H1 (cell line): Measurements from ENCODE around the gene CLDN15. TPM values are rescaled to one million over a fixed set of nuclear protein-coding genes. Genes with fewer than 3 reads are reported as not detected.

Experiments
- CTCF ChIA-PET: fragments of 300-600 bp; sonication (Branson Sonifier 250); formaldehyde crosslinking; loops from one replicate; lab custom pipeline; 2021; ENCODE audit not compliant: partially characterized antibody; lab: Charles Lee
- POLR2A ChIA-PET: fragments of 300-600 bp; sonication (Branson Sonifier 250); formaldehyde crosslinking; loops from one replicate; lab custom pipeline; 2021; ENCODE audit warnings: inconsistent platforms; ENCODE audit not compliant: partially characterized antibody; lab: Charles Lee
- DNase-seq, 2 experiments: peaks; one replicate each; pipeline versions ENCODE4 v3.0.0 to v3.0.0-alpha.2; 2010 to 2022; ENCODE audit warnings: low spot score in 2 of 2, low read depth in 1 of 2, mixed read lengths in 1 of 2
- FAIRE-seq: peaks from 2 replicates; lab custom pipeline; 2011; peaks lifted over from hg19 to GRCh38; lab: Jason Lieb, UNC
- H2AFZ ChIP-seq: 2 replicates; pipeline ENCODE4 v1.8.1; 2012; ENCODE audit warnings: low read length, inconsistent platforms
- H2AK5ac ChIP-seq: 2 replicates; pipeline ENCODE4 v1.6.1; 2013; ENCODE audit warnings: low read depth, low read length
- H2BK120ac ChIP-seq: replicated peaks from 2 replicates; pipeline ENCODE3; 2013; ENCODE audit warnings: low read depth, low read length, inconsistent platforms
- H2BK12ac ChIP-seq: 2 replicates; pipeline ENCODE4 v1.6.1; 2013; ENCODE audit warnings: low read depth, low read length
- H2BK15ac ChIP-seq: 2 replicates; pipeline ENCODE4 v1.6.1; 2013; ENCODE audit warnings: low read length
- H2BK20ac ChIP-seq: 2 replicates; pipeline ENCODE4 v1.6.1; 2013; ENCODE audit warnings: low read length
- H2BK5ac ChIP-seq: 2 replicates; pipeline ENCODE4 v1.6.1; 2013; ENCODE audit warnings: low read depth, low read length
- H3K14ac ChIP-seq: 2 replicates; pipeline ENCODE4 v1.6.1; 2013; ENCODE audit warnings: inconsistent platforms; ENCODE audit not compliant: insufficient read length
- H3K18ac ChIP-seq: 2 replicates; pipeline ENCODE4 v1.6.1; 2013; ENCODE audit warnings: low read length; ENCODE audit errors: extremely low read depth
- H3K23ac ChIP-seq: 2 replicates; pipeline ENCODE4 v1.6.1; 2013; ENCODE audit warnings: inconsistent platforms; ENCODE audit not compliant: insufficient read length
- H3K23me2 ChIP-seq: 2 replicates; pipeline ENCODE4 v1.6.1; 2013; ENCODE audit warnings: low read depth, low read length
- H3K27ac ChIP-seq: 2 replicates; pipeline ENCODE4 v1.6.1; 2011; ENCODE audit warnings: low read depth, low read length, inconsistent platforms
- H3K27me3 ChIP-seq, 4 experiments: replicated peaks in 1 of 4; 1 replicate in 1 of 4; 2 replicates in 3 of 4; pipeline versions ENCODE4 v1.6.1 to v1.8.1; 2011 to 2013; ENCODE audit warnings: low read length in 3 of 4, mild to moderate bottlenecking in 3 of 4, inconsistent platforms in 2 of 4, mixed read lengths in 2 of 4, moderate library complexity in 1 of 4; ENCODE audit not compliant: control insufficient read depth in 3 of 4, insufficient read depth in 3 of 4; ENCODE audit errors: extremely low read depth in 1 of 4
- H3K36me3 ChIP-seq, 4 experiments: 2 replicates each; pipeline versions ENCODE4 v1.6.1 to v1.8.1; 2011 to 2013; ENCODE audit warnings: mild to moderate bottlenecking in 4 of 4, low read length in 3 of 4, moderate library complexity in 2 of 4, control low read depth in 1 of 4, inconsistent platforms in 1 of 4; ENCODE audit not compliant: insufficient read depth in 4 of 4, control insufficient read depth in 2 of 4
- H3K4ac ChIP-seq: replicated peaks from 2 replicates; pipeline ENCODE3; 2013; ENCODE audit warnings: low read length, low read depth, mixed read lengths, inconsistent platforms; ENCODE audit not compliant: insufficient read length
- H3K4me1 ChIP-seq, 4 experiments: replicated peaks in 1 of 4; 1 replicate in 1 of 4; 2 replicates in 3 of 4; pipeline versions ENCODE4 v1.6.1 to v1.8.1; 2011 to 2013; ENCODE audit warnings: low read length in 3 of 4, inconsistent platforms in 2 of 4, mixed read lengths in 1 of 4; ENCODE audit not compliant: insufficient read depth in 4 of 4, control insufficient read depth in 3 of 4
- H3K4me2 ChIP-seq, 2 experiments: 2 replicates each; pipeline versions ENCODE4 v1.6.1 to v1.8.1; 2011 to 2013; ENCODE audit warnings: low read depth in 2 of 2, low read length in 2 of 2, control low read depth in 1 of 2, inconsistent platforms in 1 of 2, mild to moderate bottlenecking in 1 of 2; ENCODE audit not compliant: insufficient read depth in 1 of 2
- H3K4me3 ChIP-seq, 4 experiments: fragments of 200-600, 300-600 bp in 1 of 4; sonication (generic), shearing (Covaris generic), sonication (Bioruptor Twin) in 1 of 4; 2 replicates each; pipeline versions ENCODE4 v1.5.1 to v1.8.1; 2011 to 2016; ENCODE audit warnings: low read length in 4 of 4, low read depth in 3 of 4, control low read depth in 2 of 4, inconsistent platforms in 2 of 4, mild to moderate bottlenecking in 2 of 4, mixed read lengths in 1 of 4, moderate library complexity in 1 of 4; ENCODE audit not compliant: insufficient read depth in 2 of 4; ENCODE audit errors: extremely low read depth in 1 of 4
- H3K56ac ChIP-seq: replicated peaks from 2 replicates; pipeline ENCODE3; 2013; ENCODE audit warnings: low read depth, mild to moderate bottlenecking, mixed read lengths, low read length, inconsistent platforms; ENCODE audit not compliant: insufficient read length
- H3K79me1 ChIP-seq: 2 replicates; pipeline ENCODE4 v1.6.1; 2013; ENCODE audit warnings: low read depth, low read length, control low read depth
- H3K79me2 ChIP-seq, 2 experiments: 2 replicates each; pipeline versions ENCODE4 v1.6.1 to v1.8.1; 2012 to 2013; ENCODE audit warnings: low read length in 2 of 2, mild to moderate bottlenecking in 2 of 2, inconsistent platforms in 1 of 2; ENCODE audit not compliant: insufficient read depth in 2 of 2, control insufficient read depth in 1 of 2
- H3K9ac ChIP-seq, 4 experiments: replicated peaks in 1 of 4; 1 replicate in 1 of 4; 2 replicates in 3 of 4; pipeline versions ENCODE4 v1.6.1 to v1.8.1; 2011 to 2013; ENCODE audit warnings: low read depth in 3 of 4, low read length in 3 of 4, control low read depth in 2 of 4, mild to moderate bottlenecking in 2 of 4, moderate library complexity in 2 of 4, inconsistent platforms in 1 of 4; ENCODE audit errors: extremely low read depth in 1 of 4
- H3K9me3 ChIP-seq, 2 experiments: 2 replicates each; pipeline versions ENCODE4 v1.6.1 to v1.8.1; 2012 to 2013; ENCODE audit warnings: mild to moderate bottlenecking in 2 of 2, moderate library complexity in 2 of 2, control low read depth in 1 of 2, inconsistent platforms in 1 of 2, low read depth in 1 of 2, low read length in 1 of 2, mixed read lengths in 1 of 2; ENCODE audit not compliant: insufficient read depth in 2 of 2
- H4K20me1 ChIP-seq, 2 experiments: replicated peaks in 1 of 2; 2 replicates each; pipeline versions ENCODE3 to v1.8.1; 2011 to 2013; ENCODE audit warnings: inconsistent platforms in 2 of 2, low read length in 2 of 2, mild to moderate bottlenecking in 1 of 2; ENCODE audit not compliant: insufficient read depth in 2 of 2, control insufficient read depth in 1 of 2
- H4K5ac ChIP-seq: 2 replicates; pipeline ENCODE4 v1.6.1; 2013; ENCODE audit warnings: low read length, low read depth, mixed read lengths, inconsistent platforms; ENCODE audit not compliant: insufficient read length
- H4K8ac ChIP-seq: 2 replicates; pipeline ENCODE4 v1.8.0; 2013; ENCODE audit warnings: mild to moderate bottlenecking, moderate library complexity, low read length, inconsistent platforms; ENCODE audit not compliant: insufficient read depth; ENCODE audit errors: extremely low read depth
- H4K91ac ChIP-seq: replicated peaks from 2 replicates; pipeline ENCODE3; 2013; ENCODE audit warnings: low read length, mixed read lengths, inconsistent platforms; ENCODE audit not compliant: insufficient read length
- ASH2L ChIP-seq: fragments of 200-600, 300-600 bp; sonication (generic); IDR thresholded peaks from one replicate; pipeline ENCODE4 v1.7.1; 2017; ENCODE audit warnings: low read length
- BACH1 ChIP-seq: IDR thresholded peaks from 2 replicates; pipeline ENCODE4 v1.6.1; 2012; ENCODE audit warnings: low read length, improper control_type of control experiment
- BCL11A ChIP-seq, 2 experiments: IDR thresholded peaks; one replicate each; pipeline ENCODE4 v1.6.1; 2011; ENCODE audit warnings: low read depth in 2 of 2, low read length in 2 of 2, mild to moderate bottlenecking in 2 of 2
- CTBP2 ChIP-seq: IDR thresholded peaks from 2 replicates; pipeline ENCODE4 v1.7.0; 2011; ENCODE audit warnings: borderline replicate concordance, mild to moderate bottlenecking, moderate library complexity, mixed read lengths, low read length; ENCODE audit not compliant: insufficient read depth, insufficient read length
- EZH2 ChIP-seq: fragments of 200-600 bp; sonication (generic); IDR thresholded peaks from 2 replicates; pipeline ENCODE4 v1.7.1; 2012; ENCODE audit warnings: low read depth, mild to moderate bottlenecking, moderate library complexity, low read length, inconsistent platforms; ENCODE audit not compliant: severe bottlenecking
- GABPA ChIP-seq: IDR thresholded peaks from 2 replicates; pipeline ENCODE4 v1.6.1; 2011; ENCODE audit warnings: mild to moderate bottlenecking, low read length, moderate library complexity, borderline replicate concordance; ENCODE audit not compliant: insufficient read depth
- POLR2A ChIP-seq, 2 experiments: IDR thresholded peaks; 1 replicate in 1 of 2; 2 replicates in 1 of 2; pipeline ENCODE4 v1.6.1; 2011; ENCODE audit warnings: low read depth in 2 of 2, low read length in 2 of 2, mild to moderate bottlenecking in 2 of 2; ENCODE audit errors: control extremely low read depth in 1 of 2
- POU5F1 ChIP-seq: IDR thresholded peaks from 2 replicates; pipeline ENCODE4 v1.6.1; 2011; ENCODE audit warnings: low read depth, mild to moderate bottlenecking, low read length, moderate library complexity
- RXRA ChIP-seq: IDR thresholded peaks from 2 replicates; pipeline ENCODE4 v1.6.1; 2011; ENCODE audit warnings: low read depth, mild to moderate bottlenecking, low read length, moderate library complexity; ENCODE audit not compliant: insufficient read depth
- SAP30 ChIP-seq: fragments of 300-600 bp; sonication (generic); IDR thresholded peaks from 2 replicates; pipeline ENCODE4 v1.7.1; 2012; ENCODE audit warnings: low read length, moderate library complexity, mild to moderate bottlenecking, inconsistent platforms; ENCODE audit not compliant: insufficient read depth, insufficient replicate concordance
- SIRT6 ChIP-seq: IDR thresholded peaks from one replicate; pipeline ENCODE4 v1.7.1; 2012; ENCODE audit warnings: low read length, inconsistent platforms
- SP1 ChIP-seq: IDR thresholded peaks from 2 replicates; pipeline ENCODE4 v1.6.1; 2011; ENCODE audit warnings: low read depth, low read length
- SUZ12 ChIP-seq: fragments of 200-600 bp; sonication (generic); IDR thresholded peaks from 2 replicates; pipeline ENCODE4 v1.6.1; 2012; ENCODE audit warnings: mild to moderate bottlenecking, inconsistent platforms, low read length, moderate library complexity, mixed read lengths
- TAF1 ChIP-seq: IDR thresholded peaks from 2 replicates; pipeline ENCODE4 v1.6.1; 2011; ENCODE audit warnings: mild to moderate bottlenecking, low read depth, low read length
- YY1 ChIP-seq: IDR thresholded peaks from 2 replicates; pipeline ENCODE4 v1.6.1; 2011; ENCODE audit warnings: low read depth, mild to moderate bottlenecking, low read length
- WGBS, 2 experiments: shearing (Covaris generic) in 1 of 2; methylation state at CpG; one replicate each; pipeline versions ENCODE4 v1.1.6 to v1.1.7; 2013 to 2015; ENCODE audit warnings: low lambda C conversion rate in 2 of 2, mixed read lengths in 2 of 2, inconsistent platforms in 1 of 2, low coverage in 1 of 2, missing lambda C conversion rate in 1 of 2; ENCODE audit not compliant: insufficient replicate concordance in 2 of 2, insufficient coverage in 1 of 2, insufficient read length in 1 of 2; ENCODE audit errors: extremely low coverage in 1 of 2, missing lambda C conversion rate in 1 of 2; 5-methylcytosine and 5-hydroxymethylcytosine counted together
- polyA plus RNA-seq, 7 experiments: library from polyadenylated mRNA; depleted of rRNA in 3 of 7; stranded (reverse) in 5 of 7; unstranded in 2 of 7; fragments of >200 nt in 5 of 7; fragments of 200-250 nt in 2 of 7; gene quantifications; 1 replicate in 5 of 7; 2 replicates in 1 of 7; 4 replicates in 1 of 7; pipeline versions ENCODE4 v1.2.1 to v1.2.3, GENCODE V29; 2011 to 2013; ENCODE audit warnings: missing spikeins in 2 of 7, mixed read lengths in 2 of 7
- total RNA-seq: library from RNA; stranded (reverse); fragmentation: NEBNext Ultra II Directional; extraction: Animal tissue kit (Norgen Biotek cat#: 25700); gene quantifications from 2 replicates; pipeline ENCODE4 v1.2.1, GENCODE V29; 2021

The CLDN15 gene
- total and polyA plus RNA-seq, 2 of the 8 experiments (the other 6 are each of a cell fraction or from before 2014, with no cell fraction given): 5.5 to 7.6 TPM

- ChIA-PET CTCF (no interaction called here), POLR2A (interaction anchor here (1.6 to 1.7 kb wide), 2 partner anchors 13 to 24 kb away, joined by 5 to 6 read pairs; partner anchors contain the start of gene CLDN15)
- Histone ChIP-seq H3K56ac (no peak overlapping the region), H4K20me1 (peaks cover 0 to 3% of the 10 kb centered on the region in 2 experiments), H3K4me3 (no peak overlapping the region), H3K4ac (no peak overlapping the region), H2BK120ac (no peak overlapping the region), H3K9me3 (no peaks in the 10 kb centered on the region), H4K91ac (no peak overlapping the region), H3K14ac (no peak overlapping the region), H3K23me2 (peaks cover 10% of the 10 kb centered on the region; the same call in 1 of the 2 replicates), H2BK20ac (no peak overlapping the region), H2BK15ac (no peak overlapping the region), H3K9ac (no peak overlapping the region), H4K5ac (no peak overlapping the region), H3K27me3 (no peaks in the 10 kb centered on the region), H2AFZ (no peak overlapping the region), H2BK12ac (no peak overlapping the region), H4K8ac (no peak overlapping the region), H3K79me2 (peaks cover 0 to 46% of the 10 kb centered on the region in 2 experiments; a peak in 3 of 4 replicates), H3K4me2 (no peak overlapping the region; a peak in 1 of 4 replicates), H3K36me3 (peaks cover 0 to 7% (median 1%) of the 10 kb centered on the region in 4 experiments; a peak in 1 of 8 replicates), H2AK5ac (no peak overlapping the region), H2BK5ac (no peak overlapping the region), H3K27ac (no peak overlapping the region), H3K79me1 (peaks cover 7% of the 10 kb centered on the region; the same call in 1 of the 2 replicates), H3K4me1 (no peaks in the 10 kb centered on the region; a peak in 2 of 7 replicates), H3K18ac (no peak overlapping the region), H3K23ac (no peak overlapping the region)
- FAIRE-seq (no peak), DNase-seq (no peak)
- WGBS, 2 experiments: 93% methylated on average over 3 of the region's 3 CpGs; no CpG with 5 or more reads in 1 of the 2 experiments
- TF ChIP-seq SIRT6: no peak
- no peak for TF ChIP-seq SAP30
- no peak for TF ChIP-seq BCL11A (IDR thresholded peaks at IDR 0.05; ENCODE audit: low read depth in 2 of 2, low read length in 2 of 2)
- no peak for TF ChIP-seq ASH2L
- no peak for TF ChIP-seq GABPA
- no peak for TF ChIP-seq YY1
- no peak for TF ChIP-seq POLR2A (IDR thresholded peaks at IDR 0.05; ENCODE audit: control extremely low read depth in 1 of 2, low read depth in 2 of 2, low read length in 2 of 2)
- TF ChIP-seq POU5F1: no peak
- TF ChIP-seq CTBP2: no peak
- TF ChIP-seq EZH2: no peak
- TF ChIP-seq TAF1: no peak
- no peak for TF ChIP-seq BACH1
- no peak for TF ChIP-seq RXRA
- TF ChIP-seq SP1: no peak
- no peak for TF ChIP-seq SUZ12
These were observed 12.7 kb upstream of the CLDN15 start for GRCh38 chr7:101250324-101250723.
